Mucosa of rectum (tissue), 2 donors: Measurements from ENCODE around the gene SSR1.

Source experiments
- H3K27ac ChIP-seq, 2 donors: one replicate each; pipeline ENCODE4 v1.7.0; 2013; ENCODE audit warnings: inconsistent platforms in 2 of 2, low read depth in 2 of 2, low read length in 2 of 2
- H3K27me3 ChIP-seq, 2 donors: one replicate each; pipeline ENCODE4 v1.7.0; 2013; ENCODE audit warnings: low read length in 2 of 2; ENCODE audit not compliant: control insufficient read depth in 2 of 2, insufficient read depth in 2 of 2
- H3K36me3 ChIP-seq, 2 donors: one replicate each; pipeline ENCODE4 v1.7.0; 2013; ENCODE audit warnings: low read length in 2 of 2; ENCODE audit not compliant: control insufficient read depth in 2 of 2, insufficient read depth in 2 of 2
- H3K4me1 ChIP-seq, 2 donors: one replicate each; pipeline ENCODE4 v1.7.0; 2013; ENCODE audit warnings: low read length in 2 of 2, mild to moderate bottlenecking in 1 of 2; ENCODE audit not compliant: control insufficient read depth in 2 of 2, insufficient read depth in 2 of 2
- H3K4me3 ChIP-seq, 2 donors: one replicate each; pipeline ENCODE4 v1.7.0; 2013; ENCODE audit warnings: low read length in 2 of 2
- H3K9ac ChIP-seq, 2 donors: one replicate each; pipeline ENCODE4 v1.7.0; 2013; ENCODE audit warnings: low read length in 2 of 2, low read depth in 1 of 2, mild to moderate bottlenecking in 1 of 2
- H3K9me3 ChIP-seq, 2 donors: one replicate each; pipeline ENCODE4 v1.7.0; 2013; ENCODE audit warnings: low read length in 2 of 2; ENCODE audit not compliant: control insufficient read depth in 2 of 2
- donor health status: healthy.
- donor health status: Normal muscosa, but diverticular disease.

The SSR1 gene

GRCh38 chr6:7307533-7307932 lies 5.5 kb downstream of the SSR1 start:
- H3K27me3 ChIP-seq: no peaks in the 10 kb centered on the region
- H3K9ac ChIP-seq: no peak overlapping the region
- no peak overlapping the region for H3K4me3 ChIP-seq
- peaks cover 45% of the 10 kb centered on the region in 2 donors for H3K36me3 ChIP-seq
- no peak overlapping the region for H3K27ac ChIP-seq
- peaks cover 5 to 6% of the 10 kb centered on the region in 2 donors for H3K4me1 ChIP-seq
- H3K9me3 ChIP-seq: no peaks in the 10 kb centered on the region

- peaks cover 63 to 66% of the 10 kb centered on the region in 2 donors for H3K36me3 ChIP-seq
- H3K27ac ChIP-seq: no peak overlapping the region
- no peaks in the 10 kb centered on the region for H3K4me1 ChIP-seq
- no peak overlapping the region for H3K9ac ChIP-seq
- H3K4me3 ChIP-seq: no peak overlapping the region
- no peaks in the 10 kb centered on the region for H3K27me3 ChIP-seq
- H3K9me3 ChIP-seq: no peaks in the 10 kb centered on the region
These were observed 8.2 kb downstream of the SSR1 start for GRCh38 chr6:7304821-7305220.

GRCh38 chr6:7301702-7302101 lies 11.3 kb downstream of the SSR1 start:
- Histone ChIP-seq H3K36me3 (peaks cover 65% of the 10 kb centered on the region in 2 donors), H3K4me1 (no peaks in the 10 kb centered on the region)

GRCh38 chr6:7300926-7301325 lies 12.1 kb downstream of the SSR1 start:
- H3K27me3 ChIP-seq: no peaks in the 10 kb centered on the region
- H3K4me1 ChIP-seq: no peaks in the 10 kb centered on the region
- H3K27ac ChIP-seq: no peak overlapping the region
- no peak overlapping the region for H3K4me3 ChIP-seq
- no peak overlapping the region for H3K9ac ChIP-seq
- H3K9me3 ChIP-seq: no peaks in the 10 kb centered on the region
- H3K36me3 ChIP-seq: peaks cover 68 to 69% of the 10 kb centered on the region in 2 donors

More at GRCh38 chr6:7301702-7302101, 11.3 kb downstream of the SSR1 start:
- H3K9ac ChIP-seq: no peak overlapping the region
- no peak overlapping the region for H3K27ac ChIP-seq
- no peaks in the 10 kb centered on the region for H3K27me3 ChIP-seq
- no peak overlapping the region for H3K4me3 ChIP-seq
- H3K9me3 ChIP-seq: no peaks in the 10 kb centered on the region

GRCh38 chr6:7298113-7298512 lies 14.9 kb downstream of the SSR1 start:
- peaks cover 53 to 59% of the 10 kb centered on the region in 2 donors for H3K36me3 ChIP-seq
- H3K4me3 ChIP-seq: no peak overlapping the region
- no peaks in the 10 kb centered on the region for H3K4me1 ChIP-seq
- H3K27me3 ChIP-seq: no peaks in the 10 kb centered on the region
- no peak overlapping the region for H3K9ac ChIP-seq
- no peaks in the 10 kb centered on the region for H3K9me3 ChIP-seq
- H3K27ac ChIP-seq: no peak overlapping the region

- Histone ChIP-seq H3K9ac (no peak overlapping the region), H3K4me1 (no peaks in the 10 kb centered on the region), H3K27ac (no peak overlapping the region), H3K36me3 (peaks cover 52 to 58% of the 10 kb centered on the region in 2 donors), H3K27me3 (no peaks in the 10 kb centered on the region), H3K4me3 (no peak overlapping the region), H3K9me3 (no peaks in the 10 kb centered on the region)
These were observed 16.4 kb downstream of the SSR1 start for GRCh38 chr6:7296602-7297001.

- Histone ChIP-seq H3K4me3 (no peak overlapping the region), H3K27me3 (no peaks in the 10 kb centered on the region), H3K27ac (no peak overlapping the region), H3K9ac (no peak overlapping the region), H3K36me3 (peaks cover 48 to 51% of the 10 kb centered on the region in 2 donors), H3K4me1 (no peaks in the 10 kb centered on the region), H3K9me3 (no peaks in the 10 kb centered on the region)
These were observed 17.1 kb downstream of the SSR1 start for GRCh38 chr6:7295916-7296315.

- Histone ChIP-seq H3K36me3 (peaks cover 51 to 58% of the 10 kb centered on the region in 2 donors), H3K4me3 (no peak overlapping the region), H3K4me1 (no peaks in the 10 kb centered on the region), H3K9me3 (no peaks in the 10 kb centered on the region), H3K9ac (no peak overlapping the region), H3K27ac (no peak overlapping the region), H3K27me3 (no peaks in the 10 kb centered on the region)
These were observed 20.3 kb downstream of the SSR1 start for GRCh38 chr6:7292596-7293255.

GRCh38 chr6:7290079-7290478 lies 22.9 kb downstream of the SSR1 start:
- Histone ChIP-seq H3K9me3 (no peaks in the 10 kb centered on the region), H3K4me1 (no peaks in the 10 kb centered on the region), H3K27ac (no peak overlapping the region), H3K27me3 (no peaks in the 10 kb centered on the region), H3K36me3 (peaks cover 48 to 65% of the 10 kb centered on the region in 2 donors), H3K9ac (no peak overlapping the region), H3K4me3 (no peak overlapping the region)

GRCh38 chr6:7285416-7285815 lies 27.6 kb downstream of the SSR1 start:
- no peak overlapping the region for H3K9ac ChIP-seq
- H3K27me3 ChIP-seq: no peaks in the 10 kb centered on the region
- no peak overlapping the region for H3K4me3 ChIP-seq
- no peaks in the 10 kb centered on the region for H3K4me1 ChIP-seq
- H3K27ac ChIP-seq: no peak overlapping the region
- peaks cover 31 to 44% of the 10 kb centered on the region in 2 donors for H3K36me3 ChIP-seq
- no peaks in the 10 kb centered on the region for H3K9me3 ChIP-seq
